GM21723 (cell line): ENCODE results near the gene ZNF883.
"Not testable (repeated sequence)": the region's sequence is repeated elsewhere in the genome, so short reads cannot be mapped to it uniquely, and the experiment has no call there.

Experiments used
- ATAC-seq: cut with Tn5 transposase; IDR thresholded peaks from one replicate; pipeline ENCODE4 v1.9.1; 2021; ENCODE audit warnings: mild to moderate bottlenecking, moderate library complexity; ENCODE audit not compliant: unreplicated experiment

The ZNF883 gene

DNA sequence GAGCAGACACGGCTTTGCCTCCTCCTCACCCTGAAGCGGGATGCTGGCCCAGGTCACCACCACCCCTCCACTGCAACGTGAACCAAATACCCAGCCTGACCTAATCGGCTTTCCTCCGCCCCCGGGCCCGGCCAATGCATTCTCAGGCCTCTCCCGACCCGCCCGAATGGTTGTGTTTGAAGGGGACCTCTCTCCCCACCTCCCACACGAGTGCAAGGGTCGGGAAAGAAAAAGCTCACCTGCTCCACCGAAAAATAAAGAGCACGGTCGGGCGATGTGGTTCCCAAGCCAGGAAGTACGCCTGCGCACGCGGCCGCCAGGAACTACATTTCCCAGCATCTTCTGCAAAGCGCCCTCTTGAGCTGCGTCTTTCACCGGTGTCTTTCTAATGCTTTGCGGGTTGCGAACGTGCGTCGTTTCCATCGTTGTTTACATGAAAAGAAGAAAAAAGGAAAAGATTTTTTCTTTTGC is at the start of gene ZNF883:
ZNF883 (minus strand) TSS at position 282 of the 471 bp plus-strand sequence.
- no peak for ATAC-seq

DNA sequence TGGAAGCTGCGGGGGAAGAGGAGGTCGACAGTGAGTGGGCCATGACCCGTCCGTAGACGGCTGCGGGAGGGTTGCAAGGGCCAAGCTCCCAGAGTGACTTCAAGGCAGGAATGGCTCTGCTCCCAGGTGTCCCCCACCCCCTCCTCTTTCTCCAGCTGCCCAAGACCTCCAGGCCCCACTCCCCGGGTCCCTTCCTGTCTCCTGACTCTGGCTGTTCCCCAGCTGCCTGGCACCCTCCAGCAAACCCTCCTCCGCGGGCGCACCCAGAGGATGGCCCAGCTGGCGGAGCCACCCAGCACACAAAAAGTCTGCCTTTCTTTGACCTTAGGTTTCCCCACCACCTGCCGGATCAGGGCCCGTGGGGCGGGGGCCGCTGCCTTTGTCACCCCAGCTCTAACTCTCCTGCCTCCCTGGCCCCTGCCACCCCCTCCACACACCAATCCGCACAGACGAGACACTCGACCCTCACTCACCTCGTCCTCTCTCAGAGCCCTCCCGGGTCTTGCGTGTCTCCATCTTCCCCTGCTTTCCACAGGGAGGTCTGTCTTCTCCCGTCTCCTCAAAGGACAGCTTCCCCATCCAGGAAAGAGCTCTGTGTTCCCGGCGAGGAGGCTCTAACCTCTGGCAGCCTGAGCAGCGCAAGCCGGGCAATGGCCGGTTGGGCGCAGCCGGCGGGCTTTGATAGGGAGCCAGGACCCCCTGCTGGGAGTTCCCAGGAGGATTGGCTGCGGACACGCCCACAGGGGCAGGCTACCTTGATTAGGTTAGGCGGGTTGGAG is 49.3 kb upstream of the ZNF883 start:
- not testable (repeated sequence) for ATAC-seq

GRCh38 chr9:113059581-113060284 is 47.7 kb upstream of the ZNF883 start:
- ATAC-seq = not testable (repeated sequence)

DNA sequence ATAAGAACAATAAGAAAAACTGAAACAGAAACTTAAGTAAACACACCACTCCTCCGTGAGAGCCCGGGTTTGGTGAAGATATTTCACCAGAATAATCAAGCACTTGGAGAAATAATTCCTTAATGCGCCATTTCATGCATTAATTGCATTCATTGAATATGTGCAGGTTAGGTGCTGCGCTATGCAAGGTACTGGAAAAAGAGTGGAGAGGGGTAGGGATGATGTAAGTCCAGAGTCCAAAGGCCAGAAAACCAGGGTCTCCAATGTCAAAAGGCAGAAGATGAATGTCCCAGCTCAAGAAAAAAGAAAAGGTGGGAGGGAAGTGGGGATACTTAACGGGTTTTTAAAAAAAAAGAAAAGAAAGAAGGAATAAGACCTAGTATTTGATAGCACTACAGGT is 45.2 kb upstream of the ZNF883 start:
- no peak for ATAC-seq

GRCh38 chr9:113056191-113057106 is 44.5 kb upstream of the ZNF883 start, which contains the start of gene ZFP37:
ZFP37 (minus strand) TSS chr9:113056724; CDS start chr9:113056688, 36 bp downstream.
- ATAC-seq = peak; percentile 97

- no peak for ATAC-seq
Measured at GRCh38 chr9:113042884-113043657, 31.1 kb upstream of the ZNF883 start.

DNA sequence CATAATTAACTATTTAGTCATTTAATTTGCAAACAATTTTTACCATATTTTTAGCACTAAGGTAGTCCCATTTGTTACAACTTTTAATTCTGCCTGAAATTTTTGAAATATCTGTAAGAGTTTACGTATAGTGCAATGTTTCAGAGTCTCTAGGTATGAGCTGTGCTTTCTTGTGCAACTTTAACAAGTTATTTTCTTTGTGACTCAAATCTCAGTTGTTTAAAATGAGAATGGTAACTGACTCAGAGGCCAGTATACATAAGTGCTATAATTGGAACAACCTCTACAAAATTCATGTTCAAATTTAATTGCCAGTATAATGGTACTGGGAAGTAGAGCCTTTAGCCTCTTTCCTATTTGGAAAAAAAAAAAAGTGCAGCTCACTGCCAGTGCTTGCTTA is 14.2 kb upstream of the ZNF883 start:
- no peak for ATAC-seq

DNA sequence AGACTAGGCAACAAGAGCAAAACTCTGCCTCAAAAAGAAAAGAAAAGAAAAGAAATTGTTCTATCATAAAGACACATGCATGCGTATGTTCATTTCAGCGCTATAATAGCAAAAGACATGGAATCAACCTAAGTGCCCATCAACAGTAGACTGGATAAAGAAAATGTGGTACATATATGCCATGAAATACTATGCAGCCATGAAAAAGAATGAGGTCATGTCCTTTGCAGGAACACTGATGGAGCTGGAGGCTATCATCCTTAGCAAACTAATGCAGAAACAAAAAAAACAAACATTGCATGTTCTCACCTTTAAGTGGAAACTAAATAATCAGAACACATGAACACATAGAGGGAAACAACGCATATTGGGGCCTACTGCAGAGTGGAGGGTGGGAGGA is 6.3 kb upstream of the ZNF883 start:
- no peak for ATAC-seq

GRCh38 chr9:113012492-113012891 is 500 bp upstream of the ZNF883 start:
- ATAC-seq = no peak

- no peak for ATAC-seq
Measured at GRCh38 chr9:113005777-113006176, 6.2 kb downstream of the ZNF883 start.

DNA sequence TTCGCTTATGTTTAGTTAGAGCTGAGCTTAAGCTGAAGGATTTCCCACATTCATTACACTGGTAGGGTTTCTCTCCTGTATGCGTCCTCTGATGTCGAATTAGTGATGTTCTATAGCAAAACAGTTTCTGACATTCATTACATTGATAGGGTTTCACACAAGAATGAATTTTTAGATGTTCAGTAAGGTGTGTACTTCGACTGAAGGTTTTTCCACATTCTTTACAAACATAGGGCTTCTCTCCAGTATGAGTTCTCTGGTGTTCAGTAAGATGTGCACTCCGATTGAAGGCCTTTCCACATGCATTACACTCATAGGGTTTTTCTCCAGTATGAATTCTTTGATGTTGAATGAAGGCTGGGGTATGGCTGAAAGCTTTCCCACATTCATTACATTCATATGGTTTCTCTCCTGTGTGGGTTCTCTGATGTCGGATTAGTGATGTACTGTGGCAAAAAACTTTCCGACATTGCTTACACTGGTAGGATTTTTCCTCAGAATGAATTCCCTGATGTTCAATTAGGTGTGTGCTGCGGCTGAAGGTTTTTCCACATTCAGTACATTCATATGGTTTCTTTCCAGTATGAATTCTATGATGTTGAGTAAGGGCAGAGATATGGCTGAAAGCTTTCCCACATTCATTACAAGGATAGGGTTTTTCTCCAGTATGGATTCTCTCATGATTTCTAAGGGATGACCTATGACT is 14.6 kb downstream of the ZNF883 start:
- ATAC-seq = no peak

DNA sequence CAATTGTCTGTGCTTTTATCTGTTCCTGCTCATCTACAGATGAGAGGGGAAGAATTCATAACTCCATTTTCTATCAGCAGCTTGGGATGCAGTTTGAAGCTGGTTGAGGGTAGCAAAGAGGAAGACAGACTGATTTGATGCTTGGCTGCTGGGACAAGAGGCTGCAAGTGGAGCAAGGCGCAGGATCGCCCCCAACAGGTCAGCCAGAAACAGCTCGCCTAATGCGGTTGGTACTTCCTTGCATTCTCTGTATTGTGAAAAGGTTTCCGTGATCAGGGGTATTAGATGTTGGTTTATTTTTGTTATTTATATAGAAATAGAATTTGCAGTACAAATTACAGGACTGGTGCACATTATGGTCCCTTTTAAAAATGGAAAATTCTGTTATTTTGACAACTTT is 40.6 kb downstream of the ZNF883 start:
- no peak for ATAC-seq

GRCh38 chr9:112970939-112971338 is 41.1 kb downstream of the ZNF883 start:
- no peak for ATAC-seq

- ATAC-seq = no peak
Measured at GRCh38 chr9:112969730-112970129, 42.3 kb downstream of the ZNF883 start.

DNA sequence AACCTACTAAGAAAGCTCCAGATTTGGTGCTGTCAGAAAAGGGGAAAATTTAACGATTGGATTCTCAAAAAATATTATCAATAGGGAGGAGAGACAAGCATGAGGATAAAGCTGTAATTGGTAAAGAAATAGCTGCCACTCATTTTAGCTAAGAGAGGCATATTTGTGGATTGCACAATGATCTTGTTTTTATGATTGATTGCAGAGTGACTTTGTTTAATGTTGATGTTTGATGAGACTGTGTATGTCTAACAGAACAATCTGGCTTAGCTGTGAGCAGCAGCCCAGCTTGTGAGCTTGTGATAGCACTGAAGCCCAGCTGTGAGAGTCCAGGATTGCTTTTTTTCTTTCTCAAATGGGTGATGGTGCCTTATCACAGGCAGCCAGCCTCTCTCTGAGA is 56.4 kb downstream of the ZNF883 start:
- ATAC-seq = no peak

DNA sequence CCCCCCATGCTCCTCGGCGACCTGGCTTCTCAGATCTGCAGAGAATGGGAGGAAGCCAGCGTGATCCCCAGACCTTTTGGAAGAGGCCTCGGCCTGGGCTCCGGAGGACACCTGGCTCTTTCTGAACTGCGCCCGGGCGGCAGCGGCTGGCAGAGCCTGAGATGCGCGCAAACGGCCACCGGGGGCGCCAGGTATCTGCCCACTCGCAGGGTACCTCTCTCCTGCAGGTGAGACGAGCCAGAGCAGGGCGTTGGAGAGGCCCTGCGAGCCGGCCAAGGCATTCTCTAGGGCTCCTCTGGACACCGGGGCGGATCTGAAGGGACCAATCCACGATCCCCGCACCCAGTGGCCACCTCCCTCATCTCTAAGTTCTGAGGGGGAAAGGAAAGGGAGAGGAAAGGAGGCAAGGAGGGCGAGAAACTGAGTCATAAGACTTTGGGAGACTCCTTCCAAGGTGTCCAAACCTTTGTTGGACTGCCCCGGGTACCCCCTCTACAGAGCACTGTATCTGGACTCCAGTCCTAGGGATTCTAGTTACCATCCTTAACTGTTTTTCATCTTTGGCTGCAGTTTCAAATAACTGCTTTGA is 66.3 kb downstream of the ZNF883 start:
- ATAC-seq = no peak

GRCh38 chr9:112939418-112939817 is 72.6 kb downstream of the ZNF883 start:
- no peak for ATAC-seq

GRCh38 chr9:112933696-112934095 is 78.3 kb downstream of the ZNF883 start:
- no peak for ATAC-seq

DNA sequence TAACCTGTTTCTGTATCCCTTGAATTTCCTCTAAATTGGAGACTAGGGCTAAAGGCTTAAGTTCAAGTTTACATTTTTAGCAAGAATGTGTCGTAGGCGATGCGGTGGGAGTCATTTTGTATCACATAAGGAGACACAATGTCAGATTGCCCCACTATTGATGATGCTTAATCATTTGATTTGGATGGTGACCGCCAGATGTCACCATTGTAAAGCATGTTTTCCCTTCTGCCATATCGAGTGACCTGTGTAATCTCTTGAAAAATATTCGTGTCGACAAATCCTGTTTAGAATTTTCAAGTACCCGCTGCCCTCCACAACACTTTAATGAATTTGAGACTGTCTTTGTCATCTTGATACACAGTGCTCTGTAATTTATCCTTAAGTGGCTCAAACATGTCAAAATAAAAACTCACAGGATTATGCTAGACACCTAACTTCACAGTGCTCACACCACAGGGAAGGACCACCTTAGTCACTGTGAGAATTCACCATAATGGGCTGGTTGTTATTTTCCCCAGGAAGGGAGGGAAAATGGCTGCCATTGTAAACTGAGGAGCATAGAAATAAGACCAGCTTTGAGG is 86.8 kb downstream of the ZNF883 start:
- no peak for ATAC-seq
